ENCODE data around the gene WWC2. TPM values are rescaled to one million over a fixed set of nuclear protein-coding genes. Genes with fewer than 3 reads are reported as not detected.

Gene WWC2
- polyA plus RNA-seq, 3 donors from 2014 or later = 0.13 to 3.7 (median 0.78) TPM

DNA sequence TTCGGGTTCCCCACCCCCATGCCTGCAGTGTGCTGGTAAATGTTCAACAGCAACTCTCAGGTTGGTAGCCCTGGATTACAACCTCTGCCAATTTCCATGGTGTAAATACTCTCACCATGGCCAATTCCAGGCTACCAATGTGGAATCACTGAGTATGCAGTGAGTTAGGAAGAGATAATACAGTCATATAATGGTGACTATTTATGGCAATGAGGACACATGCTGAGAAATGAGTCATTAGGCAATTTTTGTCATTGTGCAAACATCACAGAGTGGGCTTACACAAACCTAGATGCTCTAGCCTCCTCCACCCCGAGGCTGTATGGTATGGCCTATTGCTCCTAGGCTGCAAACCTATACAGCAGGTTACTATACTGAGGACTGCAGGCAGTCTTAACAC is 227.8 kb downstream of the WWC2 start:
- Mint-ChIP-seq H3K4me3 (no peak overlapping the region), H3K4me1 (peaks cover 11 to 12% of the 10 kb centered on the region in 2 donors), H3K27me3 (ENCODE audit: low read depth in 3 of 3) (peaks cover 6 to 11% (median 9%) of the 10 kb centered on the region in 3 donors), H3K9me3 (peaks cover 0 to 6% (median 0%) of the 10 kb centered on the region in 6 donors), H3K27ac (no peak overlapping the region), H3K36me3 (peaks cover 0 to 10% (median 6%) of the 10 kb centered on the region in 3 donors)
- no peak for DNase-seq

GRCh38 chr4:183327827-183328226 is 228.8 kb downstream of the WWC2 start:
- no peak for DNase-seq
- Mint-ChIP-seq H3K9me3 (peaks cover 0 to 6% (median under 1%) of the 10 kb centered on the region in 6 donors), H3K4me1 (peaks cover 2 to 8% of the 10 kb centered on the region in 2 donors), H3K27me3 (ENCODE audit: low read depth in 3 of 3) (peaks cover 6 to 11% (median 7%) of the 10 kb centered on the region in 3 donors), H3K27ac (no peak overlapping the region), H3K36me3 (peaks cover 0 to 12% (median 10%) of the 10 kb centered on the region in 3 donors), H3K4me3 (no peak overlapping the region)

GRCh38 chr4:183328832-183329231 is 229.8 kb downstream of the WWC2 start:
- H3K9me3 Mint-ChIP-seq = peaks cover 0 to 6% (median under 1%) of the 10 kb centered on the region in 6 donors
- peaks cover under 1 to 11% of the 10 kb centered on the region in 2 donors for H3K4me1 Mint-ChIP-seq
- no peak overlapping the region for H3K27ac Mint-ChIP-seq
- DNase-seq = no peak
- H3K4me3 Mint-ChIP-seq = no peak overlapping the region
- H3K36me3 Mint-ChIP-seq = peaks cover 0 to 15% (median 11%) of the 10 kb centered on the region in 3 donors
- peaks cover 6 to 11% (median 9%) of the 10 kb centered on the region in 3 donors for H3K27me3 Mint-ChIP-seq (ENCODE audit: low read depth in 3 of 3)

GRCh38 chr4:183329244-183329643 is 230.2 kb downstream of the WWC2 start:
- Mint-ChIP-seq H3K27me3 (ENCODE audit: low read depth in 3 of 3) (peaks cover 6 to 11% (median 9%) of the 10 kb centered on the region in 3 donors), H3K9me3 (peaks cover 0 to 6% (median under 1%) of the 10 kb centered on the region in 6 donors), H3K4me1 (peaks cover 3 to 15% of the 10 kb centered on the region in 2 donors), H3K4me3 (no peak overlapping the region), H3K27ac (no peak overlapping the region), H3K36me3 (peaks cover 0 to 15% (median 15%) of the 10 kb centered on the region in 3 donors)
- DNase-seq = no peak

DNA sequence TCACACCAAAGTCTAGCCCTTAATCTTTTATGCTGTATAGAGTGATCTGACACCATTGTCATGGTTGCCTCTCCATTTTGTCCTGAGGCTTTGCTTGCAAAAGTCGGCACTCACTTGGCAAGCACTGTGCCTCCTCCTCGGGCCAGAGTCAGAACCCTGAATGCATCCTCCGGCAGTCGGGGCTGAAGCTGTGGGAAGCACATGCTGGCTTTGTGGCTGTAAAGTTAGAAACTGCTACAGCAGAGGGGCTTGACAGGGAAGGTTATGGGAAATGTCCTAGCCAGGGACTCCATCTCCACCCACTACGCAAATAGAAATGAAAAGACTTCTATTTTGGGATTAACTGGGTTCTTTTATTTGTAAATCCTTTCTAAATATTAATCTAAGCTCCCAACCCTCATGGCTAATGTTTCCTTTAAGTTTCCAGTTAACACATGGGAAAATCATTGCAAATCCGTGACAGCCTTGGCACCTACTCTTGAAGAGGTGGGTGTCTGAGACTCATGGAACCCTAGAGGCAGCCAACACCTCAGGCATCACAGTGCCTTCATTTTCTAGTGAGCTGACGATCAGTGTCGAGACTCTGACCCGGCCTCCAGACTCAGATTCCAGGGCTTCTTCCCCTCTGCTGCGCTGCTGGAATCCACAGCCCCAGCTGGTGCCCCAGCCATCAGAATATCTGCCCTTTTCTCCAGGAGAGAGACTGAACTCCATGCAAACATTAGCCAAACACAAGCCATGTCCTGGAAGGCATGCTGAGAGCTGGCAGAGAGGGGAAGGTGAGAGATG is 231.1 kb downstream of the WWC2 start:
- H3K4me3 Mint-ChIP-seq = no peak overlapping the region
- H3K27me3 Mint-ChIP-seq (ENCODE audit: low read depth in 3 of 3) = peaks cover 6 to 11% (median 9%) of the 10 kb centered on the region in 3 donors
- H3K36me3 Mint-ChIP-seq = peaks cover 0 to 15% (median 15%) of the 10 kb centered on the region in 3 donors
- no peak overlapping the region for H3K27ac Mint-ChIP-seq
- peaks cover 0 to 6% (median under 1%) of the 10 kb centered on the region in 6 donors for H3K9me3 Mint-ChIP-seq
- DNase-seq = no peak
- peaks cover 5 to 21% of the 10 kb centered on the region in 2 donors for H3K4me1 Mint-ChIP-seq

GRCh38 chr4:183330841-183331240 is 231.8 kb downstream of the WWC2 start:
- Mint-ChIP-seq H3K9me3 (peaks cover 0 to 6% (median under 1%) of the 10 kb centered on the region in 6 donors), H3K36me3 (peaks cover 0 to 15% (median 15%) of the 10 kb centered on the region in 3 donors), H3K4me3 (no peak overlapping the region), H3K4me1 (peaks cover 12 to 28% of the 10 kb centered on the region in 2 donors), H3K27me3 (ENCODE audit: low read depth in 3 of 3) (peaks cover 3 to 11% (median 4%) of the 10 kb centered on the region in 3 donors), H3K27ac (no peak overlapping the region)
- no peak for DNase-seq

GRCh38 chr4:183332447-183332846 is 233.4 kb downstream of the WWC2 start:
- Mint-ChIP-seq H3K4me3 (no peak overlapping the region), H3K4me1 (peaks cover 20 to 38% of the 10 kb centered on the region in 2 donors), H3K36me3 (peaks cover 0 to 15% (median 15%) of the 10 kb centered on the region in 3 donors), H3K27ac (peak overlapping the region in 1 of 6 donors; percentile 13), H3K27me3 (ENCODE audit: low read depth in 3 of 3) (peaks cover 1 to 11% (median 2%) of the 10 kb centered on the region in 3 donors), H3K9me3 (peaks cover 0 to 5% (median under 1%) of the 10 kb centered on the region in 6 donors)
- no peak for DNase-seq

DNA sequence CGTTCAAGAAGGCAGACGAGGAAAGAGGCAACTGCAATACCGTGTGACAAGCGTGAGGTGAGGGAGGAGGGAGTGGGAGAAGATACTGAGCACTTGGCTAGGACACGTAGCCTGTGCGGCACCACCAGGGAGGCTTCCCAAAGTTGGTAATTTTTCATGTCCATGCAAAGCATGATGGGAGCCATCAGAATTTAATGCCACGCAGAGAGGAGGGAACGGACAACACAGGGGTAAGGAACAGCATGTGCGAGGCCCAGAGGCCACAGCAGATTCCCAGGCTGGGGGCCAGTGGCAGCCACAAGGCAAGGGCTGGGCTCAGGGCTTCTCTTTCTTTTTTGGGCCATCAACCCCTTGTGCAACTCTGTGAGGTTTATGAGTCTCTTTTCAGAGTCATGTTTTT is 234.1 kb downstream of the WWC2 start:
- H3K36me3 Mint-ChIP-seq = peaks cover 0 to 15% (median 14%) of the 10 kb centered on the region in 3 donors
- H3K4me3 Mint-ChIP-seq = no peak overlapping the region
- peaks cover 0 to 5% (median under 1%) of the 10 kb centered on the region in 6 donors for H3K9me3 Mint-ChIP-seq
- H3K27ac Mint-ChIP-seq = no peak overlapping the region
- H3K27me3 Mint-ChIP-seq (ENCODE audit: low read depth in 3 of 3) = peaks cover 1 to 8% (median 2%) of the 10 kb centered on the region in 3 donors
- DNase-seq = no peak
- H3K4me1 Mint-ChIP-seq = peaks cover 24 to 46% of the 10 kb centered on the region in 2 donors

GRCh38 chr4:183333983-183334382 is 234.9 kb downstream of the WWC2 start:
- Mint-ChIP-seq H3K36me3 (peaks cover 0 to 12% (median 8%) of the 10 kb centered on the region in 3 donors), H3K27me3 (ENCODE audit: low read depth in 3 of 3) (peaks cover 1 to 4% (median 2%) of the 10 kb centered on the region in 3 donors), H3K4me1 (peaks cover 26 to 50% of the 10 kb centered on the region in 2 donors), H3K27ac (peak overlapping the region in 1 of 6 donors; percentile 47), H3K9me3 (peaks cover 0 to 5% (median under 1%) of the 10 kb centered on the region in 6 donors), H3K4me3 (no peak overlapping the region)
- DNase-seq = no peak

GRCh38 chr4:183335369-183335940 is 236.4 kb downstream of the WWC2 start:
- H3K36me3 Mint-ChIP-seq = peaks cover 0 to 13% (median 5%) of the 10 kb centered on the region in 3 donors
- H3K27me3 Mint-ChIP-seq (ENCODE audit: low read depth in 3 of 3) = peaks cover 2 to 4% (median 3%) of the 10 kb centered on the region in 3 donors
- no peak for DNase-seq
- H3K9me3 Mint-ChIP-seq = peaks cover 0 to 3% (median under 1%) of the 10 kb centered on the region in 6 donors
- H3K27ac Mint-ChIP-seq = peak overlapping the region; percentile 51 to 90 (median 82)
- peaks cover 26 to 61% of the 10 kb centered on the region in 2 donors for H3K4me1 Mint-ChIP-seq
- H3K4me3 Mint-ChIP-seq = peak overlapping the region in 4 of 5 donors; percentile 52 to 71 (median 67)

DNA sequence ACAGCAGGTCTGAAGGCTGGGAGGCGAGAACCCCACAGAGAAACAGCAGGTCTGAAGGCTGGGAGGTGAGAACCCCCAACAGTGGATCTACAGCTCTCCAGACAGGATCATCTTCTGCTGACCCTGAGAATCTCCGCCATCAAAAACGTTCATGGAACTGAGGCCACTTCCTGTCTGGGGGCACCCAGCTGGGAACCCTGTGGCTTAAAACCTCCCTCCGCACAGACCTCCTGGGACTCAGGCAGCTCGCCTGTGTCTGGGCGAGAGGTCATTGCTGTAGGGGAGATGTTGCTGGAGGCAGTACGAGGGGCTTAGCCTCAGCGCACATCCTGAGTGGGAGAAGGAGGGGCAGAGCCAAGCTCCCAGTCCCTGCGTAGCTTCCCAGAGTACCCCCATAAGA is 238.3 kb downstream of the WWC2 start:
- Mint-ChIP-seq H3K27me3 (ENCODE audit: low read depth in 3 of 3) (peaks cover 2% of the 10 kb centered on the region in 3 donors), H3K27ac (peak overlapping the region; percentile 14 to 93 (median 86)), H3K9me3 (peaks cover 0 to 3% (median under 1%) of the 10 kb centered on the region in 6 donors), H3K36me3 (peaks cover 0 to 12% (median 5%) of the 10 kb centered on the region in 3 donors), H3K4me3 (peak overlapping the region in 4 of 5 donors; percentile 46 to 70 (median 64)), H3K4me1 (peaks cover 30 to 73% of the 10 kb centered on the region in 2 donors)
- DNase-seq = peak; percentile 27 to 41 (median 33)

DNA sequence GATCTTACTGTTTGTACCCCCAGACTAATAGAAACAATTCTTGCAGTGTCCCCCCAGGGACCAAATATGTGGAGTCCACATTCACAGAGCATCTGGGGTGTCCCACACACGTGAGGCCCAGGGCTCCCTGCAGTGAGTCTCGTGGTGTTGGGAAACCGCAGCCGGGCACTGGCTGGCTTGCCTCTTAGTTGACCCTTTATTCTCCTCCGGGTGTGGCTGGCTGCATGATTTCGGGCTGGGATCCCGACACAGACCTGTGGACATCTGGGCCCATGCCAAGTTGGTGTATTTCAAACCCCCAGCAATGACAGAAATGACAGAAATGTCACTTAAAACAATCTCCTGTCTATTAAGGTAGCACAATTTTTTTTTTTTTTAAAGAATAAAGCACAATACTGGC is 238.8 kb downstream of the WWC2 start:
- H3K4me3 Mint-ChIP-seq = peak overlapping the region in 4 of 5 donors; percentile 46 to 70 (median 64)
- peaks cover 0 to 3% (median 0%) of the 10 kb centered on the region in 6 donors for H3K9me3 Mint-ChIP-seq
- H3K36me3 Mint-ChIP-seq = peaks cover 0 to 8% (median 5%) of the 10 kb centered on the region in 3 donors
- DNase-seq = no peak
- peak overlapping the region; percentile 14 to 93 (median 86) for H3K27ac Mint-ChIP-seq
- peaks cover 30 to 70% of the 10 kb centered on the region in 2 donors for H3K4me1 Mint-ChIP-seq
- H3K27me3 Mint-ChIP-seq (ENCODE audit: low read depth in 3 of 3) = peaks cover 2% of the 10 kb centered on the region in 3 donors

All from immature natural killer cell (primary cell).